GM12891 (cell line): ENCODE data around the gene GPS2.

Source experiments
- DNase-seq: peaks from one replicate; pipeline ENCODE4 v3.0.0; 2011; ENCODE audit warnings: low spot score; ENCODE audit not compliant: insufficient read length
- FAIRE-seq: peaks from 2 replicates; lab custom pipeline; 2011; peaks lifted over from hg19 to GRCh38; lab: Jason Lieb, UNC
- PAX5 ChIP-seq: IDR thresholded peaks from 2 replicates; pipeline ENCODE4 v1.6.1; 2011; ENCODE audit warnings: low read length, moderate library complexity, mild to moderate bottlenecking; ENCODE audit not compliant: insufficient read depth, severe bottlenecking
- POLR2A ChIP-seq: IDR thresholded peaks from 2 replicates; pipeline ENCODE4 v1.6.1; 2011; ENCODE audit warnings: low read depth, low read length, control low read depth
- POLR2AphosphoS5 ChIP-seq: IDR thresholded peaks from 2 replicates; pipeline ENCODE4 v1.6.1; 2011; ENCODE audit warnings: low read depth, low read length, control low read depth
- POU2F2 ChIP-seq: IDR thresholded peaks from 2 replicates; pipeline ENCODE4 v1.6.1; 2011; ENCODE audit warnings: low read depth, mild to moderate bottlenecking, control low read depth, low read length, moderate library complexity
- SPI1 ChIP-seq: IDR thresholded peaks from 2 replicates; pipeline ENCODE4 v1.6.1; 2011; ENCODE audit warnings: low read depth, low read length, control low read depth
- TAF1 ChIP-seq: IDR thresholded peaks from 2 replicates; pipeline ENCODE4 v1.6.1; 2011; ENCODE audit warnings: low read depth, low read length, control low read depth

GPS2 gene

DNA sequence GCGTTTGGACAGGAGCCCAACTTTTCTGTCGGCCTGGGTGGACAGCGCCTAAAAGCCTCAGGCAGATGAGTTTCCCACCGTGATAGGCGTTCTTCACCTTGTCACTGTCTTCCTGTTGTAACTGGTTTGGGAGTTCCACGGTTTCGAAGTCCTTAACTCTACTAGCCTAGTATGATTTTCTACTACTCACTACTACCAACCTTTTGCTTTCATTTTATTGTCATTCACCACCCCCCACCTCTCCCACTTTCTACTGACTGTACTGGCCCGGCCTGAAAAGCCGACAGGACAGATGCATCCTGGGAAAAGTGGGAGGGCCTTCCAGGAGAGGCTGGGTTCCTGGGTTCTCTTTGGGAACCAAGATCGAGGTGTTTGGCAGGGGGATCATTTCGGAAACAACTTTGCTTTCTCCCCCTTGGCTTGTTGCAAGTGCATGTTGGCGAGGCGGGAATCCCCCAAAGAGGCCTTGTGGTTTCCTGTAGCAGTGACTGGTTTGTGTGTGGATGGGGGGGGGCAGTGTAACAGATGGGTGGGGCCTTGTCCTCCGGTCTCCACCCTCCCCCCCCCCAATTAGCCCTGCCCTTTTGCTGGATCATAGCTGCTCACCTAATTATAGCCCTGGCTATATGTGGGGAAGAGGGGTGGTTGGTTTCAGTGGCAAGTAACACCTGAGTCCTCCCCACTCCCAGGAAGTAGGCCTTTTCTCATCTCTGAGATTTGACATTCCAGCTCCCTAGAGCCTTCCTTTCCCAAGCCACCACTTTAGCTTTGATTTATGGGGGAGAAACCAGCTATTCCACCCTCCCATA lies 6.3 kb downstream of the GPS2 start:
- DNase-seq: no peak
- TF ChIP-seq SPI1 (no peak), PAX5 (no peak), POU2F2 (peak; percentile 48), POLR2A (peak; percentile 76), POLR2AphosphoS5 (peak; percentile 89)
- FAIRE-seq: peak; percentile 75

DNA sequence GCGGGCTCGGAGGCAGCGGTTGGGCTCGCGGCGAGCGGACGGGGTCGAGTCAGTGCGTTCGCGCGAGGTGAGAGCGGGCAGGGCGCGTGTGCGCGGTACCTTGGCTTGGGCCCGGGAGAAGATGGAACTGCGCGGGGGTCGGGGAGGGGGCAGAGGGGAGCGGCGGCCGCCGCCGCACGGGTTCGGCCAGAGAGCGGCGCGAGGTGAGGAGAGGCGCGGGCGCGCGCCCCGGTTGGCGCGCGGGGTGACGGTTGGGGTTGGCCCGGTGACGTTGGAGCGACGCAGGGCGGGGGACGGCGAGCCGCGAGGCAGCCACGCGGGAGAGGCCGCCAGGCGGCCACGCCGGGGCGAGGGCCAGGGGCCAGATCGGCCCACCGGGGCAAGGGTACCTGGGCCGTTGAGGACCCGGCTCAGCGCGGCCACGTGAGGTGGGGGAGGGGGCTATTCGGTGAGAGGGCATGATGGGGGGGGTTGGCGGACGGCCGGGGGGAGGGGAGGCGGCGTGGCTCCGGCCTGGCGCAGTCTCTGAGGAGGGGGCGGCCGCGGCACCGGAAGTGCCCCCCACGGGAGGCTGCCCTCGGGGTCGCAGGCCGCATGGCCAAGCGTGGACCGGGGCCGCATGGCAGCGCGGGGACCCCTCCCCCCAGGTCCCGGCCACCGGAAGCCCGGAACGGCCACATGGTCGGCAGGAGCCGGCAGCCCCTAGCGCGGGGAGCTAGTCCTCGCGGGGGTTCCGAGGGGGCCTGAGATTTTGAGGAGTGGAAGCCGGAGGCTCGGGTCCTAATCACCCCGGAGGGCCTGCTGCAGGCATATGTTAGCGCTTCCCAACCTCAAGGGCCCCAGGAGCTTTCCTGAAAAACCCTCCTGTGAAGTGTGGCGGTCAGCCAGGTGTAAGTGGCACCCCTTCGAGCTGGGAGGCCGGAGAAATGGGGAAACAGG lies 7.2 kb downstream of the GPS2 start:
- no peak for TF ChIP-seq POU2F2
- no peak for TF ChIP-seq TAF1
- TF ChIP-seq SPI1: no peak
- 0 out of 2 replicates have a peak, but pooled peaks have one; percentile 8 for TF ChIP-seq POLR2A
- TF ChIP-seq PAX5: no peak
- TF ChIP-seq POLR2AphosphoS5: no peak
- DNase-seq (no peak), FAIRE-seq (no peak)

DNA sequence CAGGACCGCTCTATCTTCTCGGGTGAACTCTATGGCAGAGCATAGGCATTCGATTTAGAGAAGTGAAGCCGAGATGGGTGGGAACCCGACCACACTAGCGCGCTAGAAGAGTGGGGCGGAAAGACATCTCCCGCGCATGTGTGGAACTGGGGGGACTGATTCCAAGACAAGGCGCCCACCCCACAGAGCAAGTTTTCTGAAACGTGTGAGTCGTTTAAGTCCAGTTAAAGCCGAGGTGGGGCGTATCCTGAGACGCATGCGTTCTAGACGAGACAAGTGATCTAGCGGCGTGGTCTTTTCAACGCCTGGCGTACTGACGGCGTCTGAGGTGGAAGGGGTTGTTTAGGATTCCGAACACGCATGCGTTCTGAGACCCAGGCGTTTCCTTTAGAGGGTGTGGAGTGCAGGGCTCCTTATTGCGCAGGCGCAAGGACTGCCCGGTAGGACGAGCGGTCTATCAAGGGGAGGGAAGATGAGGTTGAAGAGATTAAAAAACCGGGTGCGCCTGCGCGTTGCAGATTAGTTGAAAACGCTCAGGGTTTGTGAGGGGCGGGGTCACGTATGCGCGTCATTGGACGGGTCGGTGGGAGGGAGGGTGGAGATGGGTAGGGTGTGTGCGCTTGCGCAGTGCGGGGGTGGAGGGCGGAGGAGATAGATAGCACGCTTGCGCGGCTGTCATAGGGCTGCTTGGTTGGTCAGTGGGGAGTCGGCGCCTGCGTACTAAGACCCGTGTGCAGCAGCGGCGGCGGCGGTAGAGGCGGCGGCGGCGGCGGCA lies 8.1 kb downstream of the GPS2 start, which contains the start of gene EIF5A:
TSS of gene EIF5A (plus strand) at position 718 of the 775 bp plus-strand sequence. CDS start 2,008 bp downstream, outside the sequence.
- FAIRE-seq: peak; percentile 100
- TF ChIP-seq PAX5: no peak
- peak; percentile 87 for TF ChIP-seq TAF1
- peak; percentile 87 for TF ChIP-seq SPI1
- peak; percentile 9; the same call in 1 of the 2 replicates for TF ChIP-seq POU2F2
- peak; percentile 82 for TF ChIP-seq POLR2A
- TF ChIP-seq POLR2AphosphoS5: peak; percentile 82
- peak; percentile 90 for DNase-seq

DNA sequence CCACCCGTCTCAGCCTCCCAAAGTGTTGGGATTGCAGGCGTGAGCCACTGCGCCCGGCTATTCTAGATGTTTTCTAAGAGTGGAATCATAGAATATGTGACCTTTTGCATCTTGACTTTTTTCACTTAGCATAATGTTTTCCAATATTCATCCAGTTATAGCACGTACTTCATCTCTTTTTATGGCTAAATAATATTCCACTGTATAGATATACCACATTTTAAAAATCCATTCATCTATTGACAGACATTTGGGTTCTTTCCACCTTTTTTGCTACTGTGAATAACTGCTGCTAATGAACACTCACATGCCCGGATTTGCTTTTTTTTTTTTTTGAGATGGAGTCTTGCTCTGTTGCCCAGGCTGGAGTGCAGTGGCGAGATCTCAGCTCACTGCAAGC lies 11.0 kb downstream of the GPS2 start:
- DNase-seq (no peak), FAIRE-seq (no peak)
- TF ChIP-seq POU2F2: no peak
- TF ChIP-seq POLR2AphosphoS5: no peak
- no peak for TF ChIP-seq TAF1
- no peak for TF ChIP-seq PAX5
- no peak for TF ChIP-seq POLR2A
- no peak for TF ChIP-seq SPI1

DNA sequence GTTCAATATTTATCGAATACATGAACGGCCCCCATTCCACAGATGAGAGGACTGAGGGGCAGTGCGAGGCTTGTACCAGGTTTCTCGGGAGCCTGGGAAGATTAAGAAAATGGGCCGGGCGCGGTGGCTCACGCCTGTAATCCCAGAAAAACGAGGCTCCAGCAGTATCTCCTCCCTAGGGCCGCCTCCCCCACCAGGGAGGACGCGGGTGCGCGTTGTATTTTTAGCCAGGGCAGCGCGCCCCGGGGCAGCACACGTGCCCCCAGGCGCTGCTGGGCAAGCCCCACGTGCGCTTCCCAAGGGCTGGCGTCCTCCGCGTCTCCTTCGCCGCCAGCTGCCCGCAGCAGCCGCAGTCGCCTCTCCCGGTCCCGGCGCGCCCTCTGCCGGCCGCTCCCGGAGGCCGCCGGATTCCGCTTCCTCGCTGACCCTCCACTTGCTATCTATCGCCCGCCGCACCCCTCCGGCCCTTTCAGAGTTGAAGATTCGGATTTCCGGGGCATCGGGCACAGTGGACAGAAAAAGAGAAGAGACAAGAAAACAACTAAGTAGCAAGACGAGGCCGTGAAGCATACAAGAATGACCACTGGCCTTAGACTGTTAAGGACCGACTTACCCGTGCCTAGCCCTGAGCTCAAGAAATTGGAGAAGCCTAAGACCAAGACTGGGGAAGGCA lies 18.8 kb downstream of the GPS2 start:
- peak; percentile 91 for FAIRE-seq
- DNase-seq: peak; percentile 84

DNA sequence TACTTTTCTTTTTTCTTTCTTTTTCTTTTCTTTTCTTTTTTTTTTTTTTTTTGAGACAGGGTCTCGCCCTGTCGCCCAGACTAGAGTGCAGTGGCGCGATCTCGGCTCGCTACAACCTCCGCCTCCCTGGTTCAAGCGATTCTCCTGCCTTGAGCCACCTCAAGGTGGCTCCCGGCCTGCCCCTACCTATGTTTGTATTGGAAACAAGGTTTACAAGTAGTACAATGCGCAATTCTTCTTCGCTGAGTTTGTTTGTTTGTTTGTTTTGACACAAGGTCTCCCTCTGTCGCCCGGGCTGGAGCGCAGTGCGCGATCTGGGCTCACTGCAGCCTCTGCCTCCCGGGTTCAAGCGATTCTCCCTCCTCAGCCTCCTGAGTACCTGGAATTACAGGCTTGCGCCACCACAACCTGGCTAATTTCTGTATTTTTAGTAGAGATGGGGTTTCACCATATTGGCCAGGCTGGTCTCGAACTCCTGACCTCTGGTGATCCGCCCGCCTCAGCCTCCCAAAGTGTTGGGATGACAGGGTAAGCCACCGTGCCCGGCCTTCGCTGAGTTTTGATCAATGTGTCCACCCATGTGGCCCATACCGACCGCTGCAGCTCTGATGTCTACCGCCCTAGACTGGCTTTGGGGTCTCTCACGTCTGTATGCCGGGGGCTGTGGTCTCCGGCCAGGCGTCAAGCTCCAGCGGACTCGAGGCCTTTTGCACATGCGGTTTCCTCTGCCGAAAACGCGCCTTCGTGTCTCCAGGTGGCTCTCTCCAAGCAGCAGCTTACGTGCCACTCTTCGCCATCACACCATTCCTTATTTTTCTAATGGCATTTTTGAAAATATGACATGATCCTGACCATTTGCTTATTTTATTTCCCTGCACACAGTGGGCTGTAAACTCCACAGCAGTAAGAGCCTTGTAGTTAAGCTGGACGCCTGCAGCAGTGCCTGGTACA lies 19.7 kb downstream of the GPS2 start:
- FAIRE-seq (peak; percentile 65), DNase-seq (no peak)
- TF ChIP-seq POLR2AphosphoS5 (no peak), PAX5 (no peak), POU2F2 (no peak), POLR2A (no peak), TAF1 (no peak), SPI1 (no peak)

More for the DNA sequence above, 18.8 kb downstream of the GPS2 start:
- TF ChIP-seq TAF1 (no peak), PAX5 (no peak), POLR2AphosphoS5 (no peak), SPI1 (no peak), POU2F2 (no peak), POLR2A (no peak)

DNA sequence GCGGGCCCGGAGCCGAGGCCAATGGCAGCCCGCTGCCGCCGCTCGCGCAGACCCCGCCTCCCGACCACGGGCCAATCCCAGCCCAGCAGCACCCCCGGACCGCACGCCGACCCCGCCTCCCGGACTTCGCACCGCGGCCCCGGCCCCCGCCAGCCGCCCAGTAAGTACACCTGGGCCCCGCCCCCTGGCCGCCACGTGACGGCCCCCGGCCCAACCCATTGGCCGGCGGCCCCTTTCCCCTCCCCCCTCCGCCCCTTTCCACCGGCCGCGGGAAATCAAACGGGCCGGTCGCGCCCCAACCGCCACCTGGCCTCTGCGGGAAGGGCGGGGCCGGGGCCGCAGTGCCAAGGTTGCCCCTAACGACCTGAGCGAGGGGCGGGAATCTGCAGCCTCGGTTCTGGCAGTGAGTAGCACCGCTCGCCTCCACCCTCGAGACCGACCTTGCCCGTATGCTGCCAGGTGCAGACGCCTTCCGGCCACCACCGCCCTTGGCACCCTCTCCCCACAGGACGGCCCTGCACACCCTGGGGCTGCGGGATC lies 20.5 kb downstream of the GPS2 start, which contains the start of gene YBX2:
TSS of gene YBX2 (minus strand) at position 26 of the 540 bp plus-strand sequence. CDS start 139 bp downstream, outside the sequence.
- DNase-seq (peak; percentile 91), FAIRE-seq (peak; percentile 75)
- TF ChIP-seq POU2F2: no peak
- no peak for TF ChIP-seq TAF1
- no peak for TF ChIP-seq SPI1
- no peak for TF ChIP-seq POLR2A
- TF ChIP-seq PAX5: no peak
- TF ChIP-seq POLR2AphosphoS5: no peak
